Endothelial cell of umbilical vein (primary cell): ENCODE data around the gene C1orf122. TPM values are rescaled to one million over a fixed set of nuclear protein-coding genes. Genes with fewer than 3 reads are reported as not detected.

Experiments
- BruUV-seq: library from RNA; stranded (reverse); fragments of 400-500 nt; replicated peaks from 2 replicates; lab custom pipeline; 2021; lab: Mats Ljungman, UMichigan
- CTCF ChIA-PET: fragments of 300-600, 350-600 bp; sonication (Branson Sonifier 250); formaldehyde crosslinking; loops from one replicate; lab custom pipeline; 2021; ENCODE audit warnings: antibody characterized with exemption, inconsistent platforms; lab: Charles Lee
- POLR2A ChIA-PET: fragments of 300-600, 350-600 bp; sonication (Branson Sonifier 250); formaldehyde crosslinking; loops from one replicate; lab custom pipeline; 2021; ENCODE audit warnings: antibody characterized with exemption, inconsistent platforms; lab: Charles Lee
- DNase-seq: peaks from one replicate; pipeline ENCODE4 v3.0.0-alpha.2; 2011; ENCODE audit warnings: low read depth, low spot score
- FAIRE-seq: peaks from 2 replicates; lab custom pipeline; 2011; peaks lifted over from hg19 to GRCh38; lab: Jason Lieb, UNC
- H2AFZ ChIP-seq: 2 replicates; pipeline ENCODE4 v1.6.0; 2012; ENCODE audit warnings: low read depth, low read length, control low read depth, inconsistent platforms
- H3K27ac ChIP-seq: 2 replicates; pipeline ENCODE4 v1.5.1; 2011; ENCODE audit warnings: low read depth, mild to moderate bottlenecking, control low read depth, low read length, moderate library complexity; ENCODE audit not compliant: insufficient read depth
- H3K27me3 ChIP-seq, 2 experiments: 2 replicates each; pipeline versions ENCODE4 v1.6.0 to v1.6.1; 2011; ENCODE audit warnings: low read length in 2 of 2, mixed read lengths in 1 of 2; ENCODE audit not compliant: control insufficient read depth in 2 of 2, insufficient read depth in 2 of 2
- H3K36me3 ChIP-seq, 2 experiments: 2 replicates in 1 of 2; 3 replicates in 1 of 2; pipeline ENCODE4 v1.5.1; 2011; ENCODE audit warnings: low read length in 2 of 2, mild to moderate bottlenecking in 1 of 2, moderate library complexity in 1 of 2; ENCODE audit not compliant: control insufficient read depth in 2 of 2, insufficient read depth in 2 of 2; ENCODE audit errors: extremely low read depth in 1 of 2
- H3K4me1 ChIP-seq: 3 replicates; pipeline ENCODE4 v1.5.1; 2011; ENCODE audit warnings: mild to moderate bottlenecking, low read length; ENCODE audit not compliant: control insufficient read depth, insufficient read depth; ENCODE audit errors: extremely low read depth
- H3K4me2 ChIP-seq: 2 replicates; pipeline ENCODE4 v1.6.1; 2011; ENCODE audit warnings: low read length, control low read depth, mixed read lengths; ENCODE audit not compliant: insufficient read depth
- H3K4me3 ChIP-seq, 3 experiments: fragments of 200-600 bp in 1 of 3; sonication (generic), shearing (Covaris generic) in 1 of 3; replicated peaks in 1 of 3; 2 replicates each; pipeline ENCODE4 v1.5.1; 2011 to 2016; ENCODE audit warnings: control low read depth in 3 of 3, low read length in 3 of 3, mild to moderate bottlenecking in 2 of 3, inconsistent platforms in 1 of 3, low read depth in 1 of 3, moderate library complexity in 1 of 3; ENCODE audit not compliant: insufficient read depth in 1 of 3
- H3K79me2 ChIP-seq: 2 replicates; pipeline ENCODE4 v1.6.0; 2012; ENCODE audit warnings: low read length, inconsistent platforms; ENCODE audit not compliant: control insufficient read depth, insufficient read depth
- H3K9ac ChIP-seq: replicated peaks from 2 replicates; pipeline ENCODE3; 2011; ENCODE audit warnings: low read length, control low read depth; ENCODE audit not compliant: insufficient read depth; ENCODE audit errors: extremely low read depth
- H3K9me1 ChIP-seq: replicated peaks from 3 replicates; pipeline ENCODE4 v1.6.0; 2011; ENCODE audit warnings: mild to moderate bottlenecking, low read length; ENCODE audit not compliant: control insufficient read depth, insufficient read depth; ENCODE audit errors: extremely low read depth
- H3K9me3 ChIP-seq: replicated peaks from 2 replicates; pipeline ENCODE4 v1.5.1; 2012; ENCODE audit warnings: low read length, inconsistent platforms; ENCODE audit not compliant: control insufficient read depth, insufficient read depth
- H4K20me1 ChIP-seq: replicated peaks from 2 replicates; pipeline ENCODE3; 2011; ENCODE audit warnings: mild to moderate bottlenecking, low read length; ENCODE audit not compliant: control insufficient read depth, insufficient read depth; ENCODE audit errors: extremely low read depth
- EZH2 ChIP-seq: IDR thresholded peaks from 2 replicates; pipeline ENCODE4 v1.6.1; 2012; ENCODE audit warnings: borderline replicate concordance, low read depth, mild to moderate bottlenecking, moderate library complexity, low read length, inconsistent platforms; ENCODE audit not compliant: severe bottlenecking
- FOS ChIP-seq: IDR thresholded peaks from 2 replicates; pipeline ENCODE4 v1.6.1; 2011; ENCODE audit warnings: mild to moderate bottlenecking, low read length, moderate library complexity, borderline replicate concordance; ENCODE audit not compliant: insufficient read depth
- GATA2 ChIP-seq: IDR thresholded peaks from 2 replicates; pipeline ENCODE4 v1.7.0; 2011; ENCODE audit warnings: low read depth, mild to moderate bottlenecking, moderate library complexity, mixed read lengths, low read length; ENCODE audit not compliant: insufficient read length, insufficient read depth
- JUN ChIP-seq: IDR thresholded peaks from 2 replicates; pipeline ENCODE4 v1.6.1; 2011; ENCODE audit warnings: borderline replicate concordance, low read depth; ENCODE audit not compliant: insufficient read length, insufficient read depth
- MYC ChIP-seq: IDR thresholded peaks from one replicate; pipeline ENCODE4 v1.6.1; 2011; ENCODE audit warnings: mild to moderate bottlenecking, low read depth, low read length
- POLR2A ChIP-seq: IDR thresholded peaks from 2 replicates; pipeline ENCODE4 v1.6.1; 2012; ENCODE audit warnings: low read depth, mild to moderate bottlenecking, control low read depth, low read length
- POLR2AphosphoS5 ChIP-seq: IDR thresholded peaks from 2 replicates; pipeline ENCODE4 v1.6.1; 2012; ENCODE audit warnings: low read depth, mild to moderate bottlenecking, control low read depth, low read length, moderate library complexity; ENCODE audit not compliant: insufficient read depth
- dilution Hi-C: fragments of 300-500 bp; cut with MboI; formaldehyde crosslinking; loops from one replicate; pipeline ENCODE4 v1.15.0; 2019; ENCODE audit warnings: low sequenced_read_pairs; ENCODE audit not compliant: extremely low pct_ligation_motif_present
- intact Hi-C: fragments of 100-400 bp; cut with micrococcal nuclease; formaldehyde crosslinking; loops from one replicate; pipeline ENCODE4 v1.10.0; 2022
- polyA plus RNA-seq, 4 experiments: library from polyadenylated mRNA; depleted of rRNA in 3 of 4; stranded (reverse) in 3 of 4; unstranded in 1 of 4; fragments of >200 nt; gene quantifications; 2 replicates each; pipeline versions ENCODE4 v1.2.1 to v1.2.3, GENCODE V29; 2011 to 2012; ENCODE audit warnings: missing spikeins in 1 of 4
- total RNA-seq: library from RNA; stranded (reverse); gene quantifications from 2 replicates; pipeline ENCODE4 v1.2.3, GENCODE V29; 2021
- TF ChIP-seq, protein P1 (sequence below), 2 donors: IDR thresholded peaks; 1 replicate in 1 of 2; 2 replicates in 1 of 2; pipeline ENCODE4 v1.5.1; 2011; ENCODE audit warnings: low read length in 2 of 2, mild to moderate bottlenecking in 2 of 2, moderate library complexity in 2 of 2, control low read depth in 1 of 2, inconsistent platforms in 1 of 2, low read depth in 1 of 2; ENCODE audit not compliant: insufficient read depth in 1 of 2; ENCODE audit errors: extremely low read depth in 1 of 2
- TF ChIP-seq, protein P2 (sequence below): IDR thresholded peaks from 2 replicates; pipeline ENCODE4 v1.6.1; 2011; ENCODE audit not compliant: insufficient read depth, insufficient read length

Gene C1orf122
- total and polyA plus RNA-seq, 2 donors (not counting 3 experiments of a cell fraction or from before 2014, with no cell fraction given), result 32.8 to 38.8 TPM

DNA sequence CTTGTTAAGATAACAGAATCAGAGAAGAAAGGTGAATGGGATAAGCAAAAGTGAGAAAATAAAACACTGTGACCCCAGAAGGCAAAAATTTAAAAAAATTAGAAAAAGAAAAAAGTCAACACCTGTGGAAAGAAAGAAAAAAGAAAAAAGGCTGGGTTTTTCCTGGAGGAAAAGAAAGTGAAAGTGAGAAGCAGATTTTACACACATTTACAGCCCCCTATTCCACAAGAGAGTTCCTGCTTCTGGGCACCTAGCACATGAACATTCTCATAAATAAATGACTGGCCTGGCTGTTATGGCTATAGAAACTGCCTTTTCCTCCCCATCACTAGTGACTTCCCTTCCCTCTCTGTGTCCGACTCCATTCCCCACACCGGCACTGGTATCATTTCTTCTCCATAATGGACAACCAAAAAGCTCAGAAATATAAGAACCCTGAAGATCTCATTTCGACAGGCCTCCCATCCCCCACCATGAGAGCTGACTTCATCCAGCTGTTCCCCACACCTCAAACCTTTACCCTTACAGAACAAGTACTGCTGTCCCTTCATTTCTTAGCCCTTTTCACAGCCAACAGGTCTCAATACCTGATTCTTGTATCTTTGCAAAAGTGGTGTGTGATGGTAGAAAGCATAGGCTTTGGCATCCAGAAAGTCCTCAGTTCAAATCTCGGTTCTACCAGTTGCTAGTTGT, 39.2 kb downstream of the C1orf122 start:
- Histone ChIP-seq H3K4me3 (no peak overlapping the region), H3K27ac (no peak overlapping the region), H3K9me1 (no peaks in the 10 kb centered on the region), H3K79me2 (peaks cover 53% of the 10 kb centered on the region), H3K27me3 (no peaks in the 10 kb centered on the region), H3K4me1 (peaks cover 10% of the 10 kb centered on the region), H4K20me1 (peaks cover 2% of the 10 kb centered on the region), H3K36me3 (peaks cover 0 to 1% of the 10 kb centered on the region in 2 experiments), H3K4me2 (no peak overlapping the region), H3K9me3 (no peaks in the 10 kb centered on the region), H3K9ac (no peak overlapping the region), H2AFZ (no peak overlapping the region)
- ChIA-PET POLR2A (no interaction called here), CTCF (interaction anchor here (1.9 kb wide), 1 partner anchor 13 kb away, joined by 10 read pairs; the partner anchor contains the start of gene MTF1)
- DNase-seq (no peak), FAIRE-seq (no peak)
- TF ChIP-seq FOS (no peak), MYC (no peak), JUN (no peak), POLR2A (no peak), EZH2 (no peak), POLR2AphosphoS5 (no peak), GATA2 (no peak)
- TF ChIP-seq, protein P1, sequence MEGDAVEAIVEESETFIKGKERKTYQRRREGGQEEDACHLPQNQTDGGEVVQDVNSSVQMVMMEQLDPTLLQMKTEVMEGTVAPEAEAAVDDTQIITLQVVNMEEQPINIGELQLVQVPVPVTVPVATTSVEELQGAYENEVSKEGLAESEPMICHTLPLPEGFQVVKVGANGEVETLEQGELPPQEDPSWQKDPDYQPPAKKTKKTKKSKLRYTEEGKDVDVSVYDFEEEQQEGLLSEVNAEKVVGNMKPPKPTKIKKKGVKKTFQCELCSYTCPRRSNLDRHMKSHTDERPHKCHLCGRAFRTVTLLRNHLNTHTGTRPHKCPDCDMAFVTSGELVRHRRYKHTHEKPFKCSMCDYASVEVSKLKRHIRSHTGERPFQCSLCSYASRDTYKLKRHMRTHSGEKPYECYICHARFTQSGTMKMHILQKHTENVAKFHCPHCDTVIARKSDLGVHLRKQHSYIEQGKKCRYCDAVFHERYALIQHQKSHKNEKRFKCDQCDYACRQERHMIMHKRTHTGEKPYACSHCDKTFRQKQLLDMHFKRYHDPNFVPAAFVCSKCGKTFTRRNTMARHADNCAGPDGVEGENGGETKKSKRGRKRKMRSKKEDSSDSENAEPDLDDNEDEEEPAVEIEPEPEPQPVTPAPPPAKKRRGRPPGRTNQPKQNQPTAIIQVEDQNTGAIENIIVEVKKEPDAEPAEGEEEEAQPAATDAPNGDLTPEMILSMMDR (IDR thresholded peaks at IDR 0.05; ENCODE audit: extremely low read depth in 1 of 2, insufficient read depth in 1 of 2, low read depth in 1 of 2, low read length in 2 of 2), result no peak
- TF ChIP-seq, protein P2, sequence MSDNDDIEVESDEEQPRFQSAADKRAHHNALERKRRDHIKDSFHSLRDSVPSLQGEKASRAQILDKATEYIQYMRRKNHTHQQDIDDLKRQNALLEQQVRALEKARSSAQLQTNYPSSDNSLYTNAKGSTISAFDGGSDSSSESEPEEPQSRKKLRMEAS, result no peak
- no TSS peak for BruUV-seq
- dilution Hi-C loops (no loop called here), intact Hi-C loops (no loop called here)
